HK-2 (cell line): ENCODE measurements around the gene GPX8.

Experiments
- DNase-seq: peaks from one replicate; pipeline ENCODE4 v3.0.0-alpha.2; 2018; ENCODE audit not compliant: unreplicated experiment

The GPX8 gene, protein sequence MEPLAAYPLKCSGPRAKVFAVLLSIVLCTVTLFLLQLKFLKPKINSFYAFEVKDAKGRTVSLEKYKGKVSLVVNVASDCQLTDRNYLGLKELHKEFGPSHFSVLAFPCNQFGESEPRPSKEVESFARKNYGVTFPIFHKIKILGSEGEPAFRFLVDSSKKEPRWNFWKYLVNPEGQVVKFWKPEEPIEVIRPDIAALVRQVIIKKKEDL

DNA sequence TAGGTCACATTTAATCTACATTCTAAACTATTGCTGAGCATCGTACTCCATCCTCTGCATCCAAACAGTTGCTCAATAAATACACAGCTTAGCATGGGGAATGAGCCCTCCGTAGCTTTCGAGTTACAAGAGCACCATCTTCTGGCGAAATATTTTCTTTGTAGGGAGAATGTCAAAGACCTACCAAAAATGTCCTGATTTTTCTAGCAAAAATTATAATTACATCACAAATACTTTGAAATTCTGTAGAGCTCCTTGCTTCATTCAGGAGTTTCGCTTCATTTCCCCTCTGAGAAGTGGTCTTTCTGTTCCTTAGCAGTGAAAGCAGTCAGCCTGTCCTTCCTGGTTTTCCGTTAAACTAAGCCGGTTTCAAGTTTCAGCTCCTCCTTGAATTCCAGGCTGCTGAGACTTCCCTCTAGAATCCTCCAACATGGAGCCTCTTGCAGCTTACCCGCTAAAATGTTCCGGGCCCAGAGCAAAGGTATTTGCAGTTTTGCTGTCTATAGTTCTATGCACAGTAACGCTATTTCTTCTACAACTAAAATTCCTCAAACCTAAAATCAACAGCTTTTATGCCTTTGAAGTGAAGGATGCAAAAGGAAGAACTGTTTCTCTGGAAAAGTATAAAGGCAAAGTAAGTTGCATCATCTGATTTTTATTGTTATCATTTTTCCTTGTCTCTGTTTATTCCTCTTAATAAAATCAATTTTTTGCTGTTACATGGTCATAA lies at the start of gene GPX8:
Gene GPX8, plus strand, starts transcription at position 409 of the 730 bp plus-strand sequence. Its CDS starts 22 bp downstream, at position 431.
- peak; percentile 35 for DNase-seq

DNA sequence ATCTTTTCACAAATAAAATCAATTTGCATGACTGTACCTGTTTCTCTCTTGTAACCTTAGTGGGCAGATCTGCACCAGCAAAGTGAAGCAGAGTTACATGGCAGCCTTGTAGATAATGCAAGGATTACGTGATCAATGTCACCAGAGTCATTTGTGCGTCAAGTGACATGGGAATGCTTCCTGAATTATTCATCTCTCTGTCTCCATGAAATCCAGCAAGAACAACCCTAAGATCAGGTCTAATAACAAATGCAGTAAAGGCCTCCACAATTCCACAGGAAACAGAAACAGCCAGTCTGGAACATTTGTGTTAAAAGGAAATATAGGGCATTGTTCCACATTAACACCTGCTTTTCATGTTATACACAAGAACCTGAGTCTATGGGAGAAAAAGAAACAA lies 49.8 kb upstream of the GPX8 start:
- no peak for DNase-seq

DNA sequence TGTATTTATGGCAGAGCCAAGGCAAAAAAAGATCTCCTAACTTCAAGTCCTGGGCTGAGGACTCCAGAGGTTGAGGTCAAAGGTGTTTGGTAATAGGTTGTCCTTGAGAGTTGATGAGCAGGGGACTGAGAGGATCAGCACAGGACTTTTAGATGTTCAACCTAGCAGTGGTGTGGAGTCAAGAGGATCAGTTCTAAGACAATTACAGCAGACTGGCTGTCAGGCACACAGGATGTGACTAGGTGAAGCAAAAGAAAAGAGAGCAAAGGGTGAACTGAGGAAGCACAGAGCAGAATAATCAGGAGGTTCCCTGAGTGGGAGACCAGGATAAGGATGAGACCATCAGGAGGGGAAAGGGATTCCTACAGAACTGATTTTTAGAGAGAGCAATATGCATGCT lies 46.6 kb upstream of the GPX8 start:
- DNase-seq = no peak

DNA sequence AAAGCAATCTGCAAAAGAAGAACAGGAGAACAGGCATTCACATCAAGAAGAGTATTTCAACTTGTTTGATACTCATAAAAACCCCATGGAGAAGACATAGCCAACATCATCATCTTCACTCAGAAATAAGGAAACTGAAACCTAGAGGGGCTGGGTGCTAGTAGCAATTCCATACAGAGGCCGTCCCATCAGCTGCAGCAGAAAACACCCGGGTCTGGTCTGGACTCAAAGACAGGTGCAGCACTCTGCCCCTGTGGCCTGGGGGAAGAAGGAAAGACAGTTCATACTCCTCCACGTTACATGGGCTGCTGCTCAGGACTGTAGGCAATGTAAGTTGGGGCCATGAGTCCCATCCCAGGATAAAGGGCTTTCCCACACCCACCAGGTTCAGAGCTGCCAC lies 45.9 kb upstream of the GPX8 start:
- no peak for DNase-seq

DNA sequence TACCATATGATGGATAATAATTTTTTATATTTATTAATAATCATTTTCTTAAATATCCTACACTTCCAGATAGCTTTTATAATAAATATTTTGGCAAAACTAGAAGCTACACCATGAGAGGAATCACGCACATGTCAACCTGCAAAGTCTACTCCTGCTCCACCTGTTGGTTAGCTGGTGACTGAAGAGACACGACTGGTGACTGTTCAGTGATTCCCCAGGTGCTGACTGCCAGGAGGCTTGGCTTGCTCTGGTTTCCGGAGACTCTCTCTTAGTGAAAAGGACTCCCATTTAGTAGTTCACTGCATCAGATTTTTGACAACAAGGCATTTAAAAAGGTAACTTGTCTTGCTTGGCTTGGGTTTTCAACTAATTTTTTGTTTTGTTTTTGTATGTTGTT lies 36.6 kb upstream of the GPX8 start:
- DNase-seq = no peak

DNA sequence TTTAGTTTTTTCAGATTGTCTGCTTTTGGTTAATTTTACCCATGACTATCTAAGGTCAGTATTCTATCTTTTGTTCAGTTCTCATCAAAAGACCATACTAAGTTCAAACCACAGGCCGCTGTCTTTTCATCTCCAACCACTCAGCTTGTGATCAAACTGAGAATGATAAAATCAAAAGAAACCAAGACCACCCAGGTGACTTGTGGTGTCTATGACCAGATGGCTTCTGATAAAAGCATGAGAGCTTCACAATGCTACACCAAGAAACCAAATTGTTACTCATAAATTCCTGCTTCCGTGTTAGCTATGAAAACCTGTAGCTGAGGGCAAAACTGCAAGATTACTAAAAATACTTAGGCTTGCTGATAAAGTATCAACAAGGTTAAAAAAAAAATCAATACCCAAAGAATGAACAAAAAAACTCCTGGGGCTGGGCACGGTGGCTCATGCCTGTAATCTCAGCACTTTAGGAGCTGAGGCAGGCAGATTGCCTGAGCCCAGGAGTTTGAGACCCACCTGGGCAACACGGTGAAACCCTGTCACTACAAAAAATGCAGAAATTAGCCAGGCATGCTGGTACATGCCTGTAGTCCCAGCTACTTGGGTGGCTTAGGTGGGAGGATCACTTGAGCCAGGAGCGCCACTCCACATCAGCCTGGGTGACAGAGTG lies 25.8 kb upstream of the GPX8 start:
- DNase-seq = no peak

DNA sequence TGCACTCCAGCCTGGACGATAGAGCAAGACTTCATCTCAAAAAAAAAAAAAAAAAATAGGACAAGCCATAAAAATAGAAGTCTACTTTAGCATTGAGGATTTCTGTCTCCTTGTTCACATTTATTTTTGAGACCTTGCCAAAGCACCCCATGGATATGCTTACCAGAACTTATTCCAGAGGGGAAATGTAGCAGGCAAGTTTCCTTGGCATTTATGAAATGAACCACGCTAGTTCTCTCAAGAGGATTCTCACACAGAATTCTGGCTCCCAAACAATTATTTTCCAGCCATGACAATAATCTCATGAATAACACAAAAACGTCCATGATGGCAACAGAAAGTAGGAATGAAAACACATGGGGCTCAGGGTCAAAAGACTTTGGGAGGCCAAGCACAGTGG lies 23.4 kb upstream of the GPX8 start:
- DNase-seq = no peak

DNA sequence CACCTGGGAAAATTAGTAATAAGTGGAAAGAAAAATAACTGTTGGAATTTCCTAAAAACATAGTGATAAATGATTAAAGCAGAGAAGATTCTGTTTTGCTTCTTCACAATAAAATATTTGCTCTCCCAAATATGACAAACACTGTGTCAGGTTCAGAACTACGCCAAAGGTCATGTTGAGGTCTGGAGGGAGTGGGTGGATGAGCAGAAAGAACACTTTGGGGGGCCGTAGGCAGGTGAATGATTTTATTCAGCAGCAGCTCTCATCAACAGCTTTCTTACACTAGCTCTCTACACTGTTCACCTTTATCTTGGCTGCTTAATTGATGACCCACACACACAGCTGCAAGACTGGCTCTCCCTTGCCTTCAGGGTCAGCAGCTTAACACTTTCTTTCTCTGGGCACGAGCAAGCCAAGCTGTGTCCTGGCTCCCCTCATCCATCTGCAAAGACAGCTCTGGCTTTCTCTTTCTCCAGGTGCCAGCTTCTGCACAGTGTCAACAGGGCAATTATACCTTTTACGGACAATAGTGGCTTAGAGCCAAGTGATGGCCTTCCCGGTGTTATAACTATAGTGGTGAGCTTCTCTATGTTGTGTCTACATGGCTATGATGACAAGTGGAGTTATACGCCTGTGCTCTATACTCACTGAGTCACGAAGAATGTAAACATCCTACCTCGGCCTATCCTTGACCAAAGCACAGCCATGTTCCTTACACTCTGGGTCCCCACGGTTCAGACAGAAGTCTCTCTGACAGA lies 18.9 kb upstream of the GPX8 start:
- DNase-seq = no peak

DNA sequence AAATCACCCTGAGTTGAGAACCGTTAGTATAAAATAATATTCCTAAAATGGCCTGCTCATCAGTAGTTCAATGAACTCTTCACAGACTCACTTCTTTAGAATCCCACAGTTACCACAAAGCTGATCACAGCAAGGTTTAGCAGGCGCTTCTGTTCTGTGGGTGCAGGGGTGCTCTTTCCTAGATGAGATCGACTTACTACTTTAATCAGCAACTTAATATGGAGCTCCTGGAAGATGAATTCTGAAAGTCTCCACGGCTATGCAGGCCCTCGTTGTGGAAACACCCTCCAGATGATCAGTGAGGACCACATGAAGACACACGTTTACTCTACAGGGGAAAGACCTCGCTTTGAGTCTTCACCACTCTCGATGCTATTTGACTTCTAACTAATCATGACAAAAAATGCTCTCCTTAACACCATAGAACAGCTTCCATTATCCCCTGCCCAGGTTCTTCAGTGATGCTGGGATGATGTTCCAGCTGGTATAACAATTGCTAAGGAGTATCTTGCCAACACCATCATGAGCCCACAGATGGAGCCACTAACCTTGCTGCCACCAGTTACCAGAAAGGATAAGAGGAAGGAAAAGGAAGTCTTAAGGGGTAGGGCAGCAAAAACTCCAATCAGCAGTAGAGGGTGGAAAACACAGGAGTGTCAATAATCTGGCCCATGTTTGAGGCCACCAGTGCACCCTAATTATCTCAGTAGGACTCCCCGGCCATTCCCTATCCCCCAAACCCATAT lies 17.9 kb upstream of the GPX8 start:
- no peak for DNase-seq

DNA sequence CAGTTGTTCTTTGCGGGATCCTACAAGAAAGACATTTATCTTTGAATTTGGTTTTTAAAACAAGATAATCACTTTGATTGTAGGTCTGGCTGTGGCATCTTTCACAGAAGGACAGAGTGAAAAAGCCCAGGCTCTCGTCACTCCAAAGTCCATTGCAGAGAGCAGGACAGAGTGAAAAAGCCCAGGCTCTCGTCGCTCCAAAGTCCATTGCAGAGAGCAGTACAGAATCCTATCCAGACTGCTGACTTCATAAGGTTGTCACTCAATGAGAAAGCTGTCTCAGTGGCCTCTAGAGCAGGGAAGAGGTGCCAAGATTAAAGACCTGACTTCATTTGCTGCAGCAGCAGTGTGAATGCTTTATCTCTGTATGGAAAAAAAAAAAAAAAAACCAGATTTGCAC lies 16.3 kb upstream of the GPX8 start:
- no peak for DNase-seq

DNA sequence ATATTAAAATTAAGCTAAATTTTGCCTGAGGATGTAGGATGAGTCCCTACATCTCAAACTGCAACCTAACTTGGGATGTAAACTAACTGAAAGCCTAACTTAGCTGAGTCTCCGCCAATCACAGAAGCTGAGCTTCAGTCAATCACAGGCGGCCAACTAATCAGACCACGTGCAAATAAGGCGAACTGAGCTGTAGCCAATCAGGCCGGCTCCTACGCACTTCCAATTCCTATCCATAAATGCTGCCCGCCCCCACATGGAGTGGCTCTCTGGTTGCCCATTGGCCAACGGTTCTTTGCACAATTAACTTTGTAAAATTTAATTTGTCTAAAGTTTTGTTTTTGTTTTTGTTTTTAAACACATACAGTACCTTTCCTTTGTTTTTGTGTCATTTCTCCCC lies 13.9 kb upstream of the GPX8 start:
- DNase-seq = no peak

DNA sequence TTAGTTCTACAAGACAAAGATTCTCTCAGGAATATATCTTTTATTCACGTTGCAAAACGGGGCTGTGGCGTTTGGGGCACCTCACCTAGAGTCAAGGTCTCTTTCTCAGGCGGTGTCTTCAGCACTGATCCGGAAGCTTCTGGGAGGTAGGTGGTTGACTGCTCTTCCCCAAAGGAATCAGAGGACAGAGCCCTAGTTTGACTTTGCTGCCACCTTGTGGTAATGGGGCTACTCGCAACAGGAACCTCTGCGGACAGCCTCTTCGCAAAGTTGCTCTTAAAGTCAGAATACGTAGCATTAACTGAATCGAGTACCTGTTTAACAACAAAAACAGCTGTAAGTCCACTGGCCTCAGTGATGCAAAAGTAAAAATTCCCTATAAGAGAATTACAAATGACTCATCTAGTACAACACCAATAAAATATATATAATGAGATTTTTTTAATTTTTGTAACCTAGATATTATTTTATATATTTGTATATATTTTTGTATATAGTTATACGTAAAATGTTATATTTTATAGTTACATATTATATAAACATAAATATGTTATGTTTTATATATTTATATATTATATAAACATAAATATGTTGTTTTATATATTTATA lies 13.3 kb upstream of the GPX8 start:
- DNase-seq = peak; percentile 64

DNA sequence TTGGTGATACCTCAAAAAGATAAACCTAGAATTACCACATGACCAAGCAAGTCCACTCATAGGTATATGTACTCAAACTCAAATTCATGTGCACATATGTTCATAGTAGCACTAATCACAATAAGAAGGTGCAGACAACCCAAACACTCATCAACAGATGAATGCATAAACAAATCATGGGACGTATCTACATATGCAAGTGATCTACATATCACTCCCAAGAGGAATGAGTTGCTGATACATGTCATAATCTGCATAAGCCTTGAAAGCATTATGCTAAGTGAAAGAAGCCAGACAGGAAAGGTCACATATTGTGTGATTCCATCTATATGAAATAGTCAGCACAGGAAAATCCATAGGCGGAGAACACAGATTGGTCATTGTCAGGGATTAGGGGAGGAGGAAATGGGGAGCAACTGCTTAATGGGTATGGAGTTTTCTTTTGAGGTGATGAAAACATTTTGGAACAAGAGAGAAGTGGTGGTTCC lies 10.6 kb upstream of the GPX8 start:
- DNase-seq = no peak

DNA sequence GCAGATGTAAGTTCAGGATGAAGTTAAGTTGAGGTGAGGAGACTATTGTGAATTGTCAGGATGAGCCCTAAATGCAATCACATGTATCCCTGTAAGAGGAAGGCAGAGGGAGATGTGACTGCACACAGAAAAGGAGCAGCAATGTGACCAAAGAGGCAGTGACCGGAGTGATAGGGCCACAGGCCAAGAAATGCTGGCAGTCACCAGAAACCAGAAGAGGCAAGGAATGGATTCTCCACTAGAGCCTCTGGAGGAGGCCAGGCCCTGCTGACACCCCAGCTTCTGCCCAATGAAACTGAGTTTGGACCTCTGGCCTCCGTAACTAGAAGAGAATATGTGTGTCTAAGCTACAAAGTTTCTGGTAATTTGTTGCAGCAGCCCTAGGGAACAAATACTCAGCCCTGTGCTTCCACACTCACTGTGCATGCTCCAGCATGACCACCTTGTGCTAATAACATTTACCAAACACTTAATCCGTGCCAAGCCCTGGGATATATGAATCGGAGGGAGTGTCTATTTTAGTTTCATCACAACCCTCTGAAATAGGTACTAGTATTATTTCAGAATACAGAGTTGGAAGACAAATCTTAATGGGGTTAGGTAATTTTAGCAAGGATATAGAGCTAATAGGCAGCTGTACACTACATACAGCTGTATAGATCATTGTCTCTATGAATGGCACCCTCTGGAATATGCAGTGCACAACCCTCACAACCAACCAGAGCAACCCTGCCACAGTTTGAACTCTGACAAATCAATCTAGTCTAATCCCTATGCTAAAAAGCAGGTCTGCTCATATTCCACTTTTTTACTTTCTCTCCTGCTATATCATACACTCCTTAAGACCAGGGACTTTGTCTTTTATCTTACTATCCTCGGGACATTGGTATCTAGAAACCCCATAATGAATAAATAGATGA lies 7.8 kb upstream of the GPX8 start:
- DNase-seq = no peak

DNA sequence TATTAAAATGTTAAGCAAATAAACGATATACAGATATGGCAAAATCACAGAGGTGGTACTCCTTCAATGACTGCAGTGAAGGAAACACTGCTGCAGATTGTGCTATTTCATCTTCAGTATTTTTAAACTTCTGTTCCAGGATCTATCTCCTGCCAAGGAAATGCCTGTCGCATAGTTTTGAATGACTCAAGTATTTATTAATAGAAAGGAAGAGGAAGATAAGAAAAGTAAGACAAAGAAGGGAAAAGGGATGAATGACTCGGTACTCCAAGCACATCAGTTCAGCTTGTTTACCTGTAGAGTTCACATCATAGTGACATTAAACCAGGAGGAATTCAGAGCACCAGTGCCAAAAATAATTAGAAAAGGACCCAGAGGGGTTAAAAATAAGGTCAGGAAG lies 5.1 kb upstream of the GPX8 start:
- no peak for DNase-seq

DNA sequence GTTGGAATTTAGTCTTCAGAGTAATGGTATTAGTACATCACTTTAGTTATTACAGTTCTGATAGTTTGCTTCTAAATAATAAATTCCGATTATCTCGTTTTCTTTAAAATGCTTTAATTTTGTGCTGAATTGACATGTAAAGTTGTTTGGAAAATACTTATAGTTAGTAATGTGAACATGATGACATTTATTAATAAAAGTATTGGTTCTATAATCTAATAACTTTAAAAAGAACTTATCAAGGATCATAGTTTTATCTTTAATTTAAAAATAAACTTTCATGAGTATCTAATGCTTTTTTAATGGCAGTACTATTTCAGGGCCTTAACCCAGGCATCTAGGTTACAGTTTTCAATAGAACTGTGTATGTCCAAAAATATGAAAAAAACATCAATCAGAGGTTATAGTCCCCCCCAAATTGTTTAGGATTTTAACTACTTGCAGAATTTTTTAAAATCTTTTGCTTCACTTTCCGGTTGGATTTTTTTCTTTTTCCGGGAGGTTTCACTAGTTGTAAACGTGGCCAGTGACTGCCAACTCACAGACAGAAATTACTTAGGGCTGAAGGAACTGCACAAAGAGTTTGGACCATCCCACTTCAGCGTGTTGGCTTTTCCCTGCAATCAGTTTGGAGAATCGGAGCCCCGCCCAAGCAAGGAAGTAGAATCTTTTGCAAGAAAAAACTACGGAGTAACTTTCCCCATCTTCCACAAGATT lies 680 bp downstream of the GPX8 start:
- peak; percentile 49 for DNase-seq

DNA sequence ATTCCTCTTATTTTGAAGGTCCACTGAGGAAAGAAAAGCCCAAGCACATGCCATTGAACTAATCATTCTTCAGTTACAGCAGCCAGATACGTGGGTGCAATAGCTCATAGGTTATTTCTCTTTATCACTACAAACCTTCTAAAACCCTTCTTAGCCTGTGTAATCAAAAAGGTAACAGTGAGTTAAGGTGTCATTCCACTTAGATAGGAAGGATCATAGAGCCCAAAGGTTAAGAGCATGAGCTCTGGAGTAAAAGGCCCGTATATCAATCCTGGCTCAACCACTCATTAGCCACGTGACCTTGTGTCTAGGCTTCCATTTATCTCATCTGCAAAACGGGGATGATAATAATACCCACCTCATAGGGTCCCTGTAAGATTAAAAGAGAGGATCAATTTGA lies 2.7 kb downstream of the GPX8 start:
- no peak for DNase-seq

DNA sequence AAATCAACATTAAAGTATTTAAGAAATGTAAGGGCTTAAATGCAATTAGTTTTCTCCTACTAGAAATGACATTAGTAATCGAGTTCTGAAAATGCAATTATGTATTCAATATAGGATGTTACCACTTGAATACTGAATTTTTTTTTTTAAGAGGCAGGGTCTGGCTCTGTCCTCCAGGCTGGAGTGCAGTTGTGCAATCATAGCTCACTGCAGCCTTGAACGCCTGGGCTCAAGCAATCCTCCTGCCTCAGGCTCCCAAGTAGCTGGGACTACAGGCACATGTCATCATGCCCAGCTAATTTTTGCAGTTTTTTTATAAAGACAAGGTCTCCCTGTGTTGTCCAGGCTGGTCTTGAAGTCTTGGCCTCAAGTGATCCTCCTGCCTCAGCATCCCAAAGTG lies 11.5 kb downstream of the GPX8 start:
- no peak for DNase-seq
